GM19193 (cell line): ENCODE data around the gene MCMBP.

Experiments
- POLR2A ChIP-seq: IDR thresholded peaks from 4 replicates; pipeline ENCODE4 v1.6.1; 2011; ENCODE audit not compliant: insufficient read depth, insufficient read length; ENCODE audit errors: extremely low read depth

MCMBP gene

GRCh38 chr10:119806334-119807130 lies 66.1 kb downstream of the MCMBP start:
- TF ChIP-seq POLR2A: no peak

- no peak for TF ChIP-seq POLR2A
These were observed 66.9 kb downstream of the MCMBP start for GRCh38 chr10:119805702-119806230.

GRCh38 chr10:119803264-119803663 lies 69.4 kb downstream of the MCMBP start:
- TF ChIP-seq POLR2A: no peak

GRCh38 chr10:119801998-119802538 lies 70.6 kb downstream of the MCMBP start:
- no peak for TF ChIP-seq POLR2A

- TF ChIP-seq POLR2A: no peak
These were observed 71.5 kb downstream of the MCMBP start for GRCh38 chr10:119801176-119801575.

- no peak for TF ChIP-seq POLR2A
These were observed 76.6 kb downstream of the MCMBP start for GRCh38 chr10:119796039-119796438.

GRCh38 chr10:119786117-119786769 lies 86.4 kb downstream of the MCMBP start:
- TF ChIP-seq POLR2A: no peak

GRCh38 chr10:119784340-119785067 lies 88.1 kb downstream of the MCMBP start:
- TF ChIP-seq POLR2A: no peak

- no peak for TF ChIP-seq POLR2A
These were observed 89.0 kb downstream of the MCMBP start for GRCh38 chr10:119783665-119784027.

GRCh38 chr10:119782981-119783664 lies 89.5 kb downstream of the MCMBP start:
- no peak for TF ChIP-seq POLR2A

GRCh38 chr10:119781498-119781897 lies 91.1 kb downstream of the MCMBP start:
- no peak for TF ChIP-seq POLR2A

- TF ChIP-seq POLR2A: no peak
These were observed 91.7 kb downstream of the MCMBP start for GRCh38 chr10:119780879-119781480.
